Astrocyte (in vitro differentiated cells and primary cell): Measurements from ENCODE around the gene PTPRM.

ENCODE experiments used
- CTCF ChIP-seq: IDR thresholded peaks from 2 replicates; pipeline ENCODE4 v1.5.1; 2011; ENCODE audit warnings: low read depth, mild to moderate bottlenecking, inconsistent platforms, low read length, moderate library complexity; ENCODE audit not compliant: insufficient read depth
- EZH2 ChIP-seq: IDR thresholded peaks from 2 replicates; pipeline ENCODE4 v1.6.1; 2012; ENCODE audit warnings: mild to moderate bottlenecking, low read length, inconsistent platforms; ENCODE audit not compliant: insufficient read depth

GRCh38 chr18:8433323-8433722 lies 866.2 kb downstream of the PTPRM start:
- TF ChIP-seq CTCF: no peak
- no peak for TF ChIP-seq EZH2
